Loucy (cell line): ENCODE data around the gene SH3RF2.

ENCODE experiments used
- EZH2phosphoT487 ChIP-seq: fragments of 200-600 bp; IDR thresholded peaks from 2 replicates; pipeline ENCODE4 v1.6.1; 2018; ENCODE audit warnings: antibody characterized with exemption, mild to moderate bottlenecking, moderate library complexity, borderline replicate concordance
- TF ChIP-seq, protein P1 (sequence below): fragments of 200-600 bp; sonication (generic); conservative IDR thresholded peaks from 2 replicates; pipeline ENCODE4 v1.5.1; 2014; ENCODE audit warnings: mild to moderate bottlenecking, antibody characterized with exemption, low read length

- TF ChIP-seq, protein P1, sequence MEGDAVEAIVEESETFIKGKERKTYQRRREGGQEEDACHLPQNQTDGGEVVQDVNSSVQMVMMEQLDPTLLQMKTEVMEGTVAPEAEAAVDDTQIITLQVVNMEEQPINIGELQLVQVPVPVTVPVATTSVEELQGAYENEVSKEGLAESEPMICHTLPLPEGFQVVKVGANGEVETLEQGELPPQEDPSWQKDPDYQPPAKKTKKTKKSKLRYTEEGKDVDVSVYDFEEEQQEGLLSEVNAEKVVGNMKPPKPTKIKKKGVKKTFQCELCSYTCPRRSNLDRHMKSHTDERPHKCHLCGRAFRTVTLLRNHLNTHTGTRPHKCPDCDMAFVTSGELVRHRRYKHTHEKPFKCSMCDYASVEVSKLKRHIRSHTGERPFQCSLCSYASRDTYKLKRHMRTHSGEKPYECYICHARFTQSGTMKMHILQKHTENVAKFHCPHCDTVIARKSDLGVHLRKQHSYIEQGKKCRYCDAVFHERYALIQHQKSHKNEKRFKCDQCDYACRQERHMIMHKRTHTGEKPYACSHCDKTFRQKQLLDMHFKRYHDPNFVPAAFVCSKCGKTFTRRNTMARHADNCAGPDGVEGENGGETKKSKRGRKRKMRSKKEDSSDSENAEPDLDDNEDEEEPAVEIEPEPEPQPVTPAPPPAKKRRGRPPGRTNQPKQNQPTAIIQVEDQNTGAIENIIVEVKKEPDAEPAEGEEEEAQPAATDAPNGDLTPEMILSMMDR: no peak
- TF ChIP-seq EZH2phosphoT487: no peak
These were observed 24.4 kb upstream of the SH3RF2 start for GRCh38 chr5:145912019-145912418.
